HG03066 (cell line): ENCODE results near the gene RALY.
"Not testable (repeated sequence)": the region's sequence is repeated elsewhere in the genome, so short reads cannot be mapped to it uniquely, and the experiment has no call there.

Experiments
- ATAC-seq: cut with Tn5 transposase; IDR thresholded peaks from one replicate; pipeline ENCODE4 v1.9.1; 2021; ENCODE audit warnings: low read depth; ENCODE audit not compliant: unreplicated experiment

RALY gene

DNA sequence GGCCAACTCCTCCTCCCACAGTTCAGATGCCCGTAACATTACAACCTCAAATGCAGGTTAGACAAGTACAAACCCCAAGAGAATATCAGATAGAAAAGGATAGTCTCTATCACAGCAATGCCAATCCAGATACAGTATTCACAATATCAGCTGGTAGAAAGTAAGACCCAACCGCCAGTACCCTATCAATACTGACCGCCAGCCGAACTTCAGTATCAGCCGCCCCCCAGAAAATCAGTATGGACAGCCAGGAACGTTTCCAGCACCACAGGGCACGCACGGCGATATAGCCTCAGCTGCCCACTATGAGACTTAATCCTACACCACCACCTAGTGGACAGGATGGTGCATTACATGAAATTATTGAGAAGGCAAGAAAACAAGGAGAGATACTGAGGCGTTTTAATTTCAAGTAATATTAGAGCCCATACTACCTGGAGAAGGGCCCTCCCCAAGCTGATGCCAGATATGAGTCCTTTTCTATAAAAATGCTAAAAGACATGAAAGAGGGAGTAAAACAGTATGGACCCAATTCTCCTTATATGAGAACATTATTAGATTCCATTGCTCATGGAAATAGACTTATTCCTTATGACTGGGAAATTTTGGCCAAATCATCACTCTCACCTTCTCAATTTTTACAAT, 135.9 kb downstream of the RALY start:
- no peak for ATAC-seq

DNA sequence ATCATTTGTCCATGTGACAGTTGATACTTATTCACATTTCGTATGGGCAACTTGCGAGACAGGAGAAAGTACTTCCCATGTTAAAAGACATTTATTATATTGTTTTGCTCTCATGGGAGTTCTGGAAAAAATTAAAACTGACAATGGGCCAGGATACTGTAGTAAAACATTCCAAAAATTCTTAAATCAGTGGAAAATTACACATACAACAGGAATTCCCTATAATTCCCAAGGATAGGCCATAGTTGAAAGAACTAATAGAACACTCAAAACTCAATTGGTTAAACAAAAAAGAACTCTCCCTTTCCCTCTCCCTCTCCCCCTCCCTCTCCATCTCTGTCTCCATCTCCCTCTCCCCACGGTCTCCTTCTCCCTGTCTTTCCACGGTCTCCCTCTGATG, 137.8 kb downstream of the RALY start:
- ATAC-seq = no peak

DNA sequence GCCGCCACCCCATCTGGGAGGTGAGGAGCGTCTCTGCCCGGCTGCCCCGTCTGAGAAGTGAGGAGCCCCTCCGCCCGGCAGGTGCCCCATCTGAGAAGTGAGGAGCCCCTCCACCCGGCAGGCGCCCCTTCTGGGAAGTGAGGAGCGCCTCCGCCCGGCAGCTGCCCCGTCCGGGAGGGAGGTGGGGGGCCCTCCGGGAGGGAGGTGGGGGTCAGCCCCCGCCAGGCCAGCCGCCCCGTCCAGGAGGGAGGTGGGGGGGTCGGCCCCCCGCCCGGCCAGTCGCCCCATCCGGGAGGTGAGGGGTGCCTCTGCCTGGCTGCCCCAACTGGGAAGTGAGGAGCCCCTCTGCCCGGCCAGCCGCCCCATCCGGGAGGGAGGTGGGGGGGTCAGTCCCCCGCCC, 138.8 kb downstream of the RALY start:
- ATAC-seq = not testable (repeated sequence)

DNA sequence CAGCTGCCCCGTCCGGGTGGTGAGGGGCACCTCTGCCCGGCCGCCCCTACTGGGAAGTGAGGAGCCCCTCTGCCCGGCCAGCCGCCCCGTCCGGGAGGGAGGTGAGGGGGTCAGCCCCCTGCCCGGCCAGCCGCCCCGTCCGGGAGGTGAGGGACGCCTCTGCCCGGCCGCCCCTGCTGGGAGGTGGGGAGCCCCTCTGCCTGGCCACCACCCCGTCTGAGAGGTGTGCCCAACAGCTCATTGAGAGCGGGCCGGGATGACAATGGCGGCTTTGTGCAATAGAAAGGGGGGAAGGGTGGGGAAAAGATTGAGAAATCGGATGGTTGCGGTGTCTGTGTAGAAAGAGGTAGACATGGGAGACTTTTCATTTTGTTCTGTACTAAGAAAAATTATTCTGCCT, 139.2 kb downstream of the RALY start:
- not testable (repeated sequence) for ATAC-seq

DNA sequence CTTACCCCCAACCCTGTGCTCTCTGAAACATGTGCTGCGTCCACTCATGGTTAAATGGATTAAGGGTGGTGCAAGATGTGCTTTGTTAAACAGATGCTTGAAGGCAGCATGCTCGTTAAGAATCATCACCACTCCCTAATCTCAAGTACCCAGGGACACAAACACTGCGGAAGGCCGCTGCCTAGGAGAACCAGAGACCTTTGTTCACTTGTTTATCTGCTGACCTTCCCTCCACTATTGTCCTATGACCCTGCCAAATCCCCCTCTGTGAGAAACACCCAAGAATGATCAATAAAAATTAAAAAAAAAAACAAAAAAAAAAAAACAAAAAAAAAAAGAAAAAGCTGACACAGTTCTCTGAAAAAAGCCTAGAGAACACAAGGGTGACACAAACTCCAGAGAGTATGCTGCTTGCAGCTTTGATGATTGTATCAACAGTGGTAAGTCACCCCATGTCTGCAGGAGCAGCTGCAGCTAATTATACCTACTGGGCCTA, 139.7 kb downstream of the RALY start:
- not testable (repeated sequence) for ATAC-seq
